Stomach smooth muscle (tissue), 2 donors: ENCODE data around the gene ITGB3BP.

Source experiments
- H3K27ac ChIP-seq: one replicate; pipeline ENCODE4 v1.7.0; 2013; ENCODE audit warnings: mild to moderate bottlenecking, low read length, inconsistent platforms
- H3K27me3 ChIP-seq, 2 donors: one replicate each; pipeline ENCODE4 v1.7.0; 2013; ENCODE audit warnings: low read length in 2 of 2; ENCODE audit not compliant: insufficient read depth in 2 of 2, control insufficient read depth in 1 of 2
- H3K36me3 ChIP-seq, 2 donors: one replicate each; pipeline ENCODE4 v1.7.0; 2013; ENCODE audit warnings: low read length in 2 of 2; ENCODE audit not compliant: control insufficient read depth in 2 of 2, insufficient read depth in 2 of 2
- H3K4me1 ChIP-seq: one replicate; pipeline ENCODE4 v1.7.0; 2013; ENCODE audit warnings: low read length; ENCODE audit not compliant: control insufficient read depth, insufficient read depth
- H3K4me3 ChIP-seq, 2 donors: one replicate each; pipeline ENCODE4 v1.7.0; 2013; ENCODE audit warnings: low read length in 2 of 2
- H3K9ac ChIP-seq, 2 donors: one replicate each; pipeline ENCODE4 v1.7.0; 2013; ENCODE audit warnings: low read length in 2 of 2, mild to moderate bottlenecking in 1 of 2
- H3K9me3 ChIP-seq, 2 donors: one replicate each; pipeline ENCODE4 v1.7.0; 2013; ENCODE audit warnings: low read length in 2 of 2; ENCODE audit not compliant: control insufficient read depth in 2 of 2
- donor health status: healthy.
- donor health status: Pancreatic carcinoma.

Gene ITGB3BP

GRCh38 chr1:63403386-63403785 lies 119.6 kb downstream of the ITGB3BP start:
- Histone ChIP-seq H3K9ac (no peak overlapping the region), H3K4me3 (no peak overlapping the region), H3K27ac (no peak overlapping the region), H3K9me3 (no peaks in the 10 kb centered on the region), H3K4me1 (no peaks in the 10 kb centered on the region), H3K36me3 (peaks cover 0 to 6% of the 10 kb centered on the region in 2 donors), H3K27me3 (no peaks in the 10 kb centered on the region)

- Histone ChIP-seq H3K36me3 (peaks cover under 1 to 6% of the 10 kb centered on the region in 2 donors), H3K9me3 (no peaks in the 10 kb centered on the region), H3K27ac (no peak overlapping the region), H3K4me3 (no peak overlapping the region), H3K9ac (no peak overlapping the region), H3K27me3 (no peaks in the 10 kb centered on the region), H3K4me1 (no peaks in the 10 kb centered on the region)
Measured at GRCh38 chr1:63401945-63402344, 121.1 kb downstream of the ITGB3BP start.
